K562 (cell line): ENCODE data around the gene SPATA6. TPM values are rescaled to one million over a fixed set of nuclear protein-coding genes. Genes with fewer than 3 reads are reported as not detected.

Experiments used
- ATAC-seq: fragments of 200-7000 bp; cut with Tn5 transposase; 3 replicates; pipeline ENCODE4 v1.9.1; 2020; ENCODE audit warnings: moderate library complexity
- BruUV-seq: library from RNA; stranded (reverse); fragments of 400-500 nt; replicated peaks from 2 replicates; lab custom pipeline; 2021; lab: Mats Ljungman, UMichigan
- CTCF ChIA-PET: fragments of 300-600 bp; formaldehyde crosslinking; extraction: SDS; loops from one replicate; lab custom pipeline; 2021; ENCODE audit warnings: low intra/inter-chr PET ratio; lab: Yijun Ruan, JAX
- POLR2A ChIA-PET: fragments of 300-600, 350-650 bp; sonication (Branson Sonifier 250); formaldehyde crosslinking; extraction: SDS; loops from one replicate; lab custom pipeline; 2021; ENCODE audit warnings: antibody characterized with exemption, inconsistent platforms; lab: Yijun Ruan, JAX
- DNase-seq, 4 experiments: peaks; one replicate each; pipeline versions ENCODE4 v3.0.0 to v3.0.0-alpha.2; 2011 to 2018; ENCODE audit warnings: low spot score in 3 of 4, mixed read lengths in 3 of 4; ENCODE audit errors: extremely low read depth in 1 of 4
- FAIRE-seq: peaks from 2 replicates; lab custom pipeline; 2011; peaks lifted over from hg19 to GRCh38; lab: Jason Lieb, UNC
- H2AFZ ChIP-seq: 2 replicates; pipeline ENCODE4 v1.6.0; 2011; ENCODE audit warnings: low read depth, low read length, control low read depth, inconsistent platforms
- H3K27ac ChIP-seq: fragments of 200-600 bp; 3 replicates; pipeline ENCODE4 v1.8.0; 2011; ENCODE audit warnings: low read depth, mild to moderate bottlenecking, control low read depth, inconsistent platforms, low read length, moderate library complexity, mixed read lengths; ENCODE audit errors: extremely low read depth
- H3K27me3 ChIP-seq, 2 experiments: fragments of 300-600 bp in 1 of 2; 2 replicates in 1 of 2; 3 replicates in 1 of 2; pipeline versions ENCODE4 v1.6.0 to v1.8.0; 2011; ENCODE audit warnings: inconsistent platforms in 2 of 2, low read length in 2 of 2, mild to moderate bottlenecking in 1 of 2, mixed read lengths in 1 of 2, moderate library complexity in 1 of 2; ENCODE audit not compliant: control insufficient read depth in 2 of 2, insufficient read depth in 2 of 2
- H3K36me3 ChIP-seq: fragments of 300-600 bp; 3 replicates; pipeline ENCODE4 v1.8.0; 2011; ENCODE audit warnings: mild to moderate bottlenecking, low read length, inconsistent platforms; ENCODE audit not compliant: control insufficient read depth, insufficient read depth
- H3K4me1 ChIP-seq, 2 experiments: fragments of 200-600 bp in 1 of 2; replicated peaks in 1 of 2; 2 replicates in 1 of 2; 3 replicates in 1 of 2; pipeline versions ENCODE4 v1.5.1 to v1.8.0; 2011; ENCODE audit warnings: inconsistent platforms in 2 of 2, low read length in 2 of 2, mild to moderate bottlenecking in 1 of 2, mixed read lengths in 1 of 2, moderate library complexity in 1 of 2; ENCODE audit not compliant: control insufficient read depth in 2 of 2, insufficient read depth in 2 of 2
- H3K4me2 ChIP-seq: 2 replicates; pipeline ENCODE4 v1.6.1; 2011; ENCODE audit warnings: low read length, control low read depth, inconsistent platforms, mixed read lengths; ENCODE audit not compliant: insufficient read depth
- H3K4me3 ChIP-seq: fragments of 200-600 bp; sonication (generic), shearing (Covaris generic); 2 replicates; pipeline ENCODE4 v1.5.1; 2016; ENCODE audit warnings: control low read depth, inconsistent platforms
- H3K79me2 ChIP-seq: fragments of 200-600 bp; 3 replicates; pipeline ENCODE4 v1.8.0; 2011; ENCODE audit warnings: low read length, inconsistent platforms; ENCODE audit not compliant: control insufficient read depth, insufficient read depth
- H3K9ac ChIP-seq, 2 experiments: 2 replicates each; pipeline versions ENCODE4 v1.6.0 to v1.6.1; 2011; ENCODE audit warnings: low read depth in 2 of 2, low read length in 2 of 2, control low read depth in 1 of 2, inconsistent platforms in 1 of 2, mild to moderate bottlenecking in 1 of 2, mixed read lengths in 1 of 2; ENCODE audit not compliant: insufficient read depth in 1 of 2
- H3K9me1 ChIP-seq: one replicate; pipeline ENCODE4 v1.6.0; 2011; ENCODE audit warnings: inconsistent platforms, mild to moderate bottlenecking, low read length, moderate library complexity; ENCODE audit not compliant: control insufficient read depth, insufficient read depth
- H3K9me3 ChIP-seq: replicated peaks from 2 replicates; pipeline ENCODE4 v1.5.1; 2011; ENCODE audit warnings: low read depth, low read length, inconsistent platforms; ENCODE audit not compliant: control insufficient read depth, insufficient read depth
- H4K20me1 ChIP-seq: replicated peaks from 2 replicates; pipeline ENCODE4 v1.6.1; 2011; ENCODE audit warnings: low read length, inconsistent platforms, mixed read lengths; ENCODE audit not compliant: control insufficient read depth, insufficient read depth
- ATF1 ChIP-seq, 2 experiments: fragments of 450-650 bp in 1 of 2; IDR thresholded peaks; 2 replicates each; pipeline ENCODE4 v1.6.1; 2016; ENCODE audit warnings: missing compliant biosample characterization in 1 of 2, missing genetic modification characterization in 1 of 2
- HSF4 ChIP-seq: fragments of 250-450 bp; sonication (Bioruptor Pico); IDR thresholded peaks from 2 replicates; pipeline ENCODE4 v2.1.2; 2022; ENCODE audit warnings: mild to moderate bottlenecking, moderate library complexity, borderline replicate concordance
- ILF3 ChIP-seq: fragments of 450-650 bp; IDR thresholded peaks from 2 replicates; pipeline ENCODE4 v1.6.1; 2018; ENCODE audit warnings: antibody characterized with exemption, mild to moderate bottlenecking, moderate library complexity, borderline replicate concordance
- KDM5B ChIP-seq: fragments of 200-600 bp; sonication (generic); IDR thresholded peaks from 2 replicates; pipeline ENCODE4 v1.6.1; 2012; ENCODE audit warnings: low read depth, mild to moderate bottlenecking, moderate library complexity, low read length, control low read depth, inconsistent platforms; ENCODE audit not compliant: insufficient replicate concordance
- NEUROD1 ChIP-seq: fragments of 150-350 bp; IDR thresholded peaks from 2 replicates; pipeline ENCODE4 v1.6.1; 2014; ENCODE audit warnings: borderline replicate concordance, low read length, low read depth; ENCODE audit not compliant: partially characterized antibody
- NRF1 ChIP-seq, 2 experiments: fragments of 450-650 bp; IDR thresholded peaks in 1 of 2; conservative IDR thresholded peaks in 1 of 2; 2 replicates each; pipeline ENCODE4 v1.6.1; 2014; ENCODE audit warnings: mild to moderate bottlenecking in 2 of 2
- ZBTB12 ChIP-seq: fragments of 250-450 bp; sonication (Bioruptor Pico); IDR thresholded peaks from 2 replicates; pipeline ENCODE4 v1.4.0; 2020
- ZNF311 ChIP-seq: fragments of 250-450 bp; sonication (Bioruptor Pico); IDR thresholded peaks from 2 replicates; pipeline ENCODE4 v1.4.0; 2020; ENCODE audit warnings: mild to moderate bottlenecking, moderate library complexity
- WGBS: fragments of 100-300 bp; shearing (Covaris generic); methylation state at CpG from one replicate; pipeline ENCODE4 v1.1.6; 2016; ENCODE audit warnings: low coverage, mixed read lengths; ENCODE audit not compliant: insufficient coverage; ENCODE audit errors: missing lambda C conversion rate; 5-methylcytosine and 5-hydroxymethylcytosine counted together
- in situ Hi-C: fragments of 300-500 bp; cut with MboI; formaldehyde crosslinking; loops from 4 replicates; pipeline ENCODE4 v1.15.0; 2018; ENCODE audit warnings: inconsistent platforms, mixed read lengths
- intact Hi-C: fragments of 100-400 bp; cut with micrococcal nuclease; formaldehyde crosslinking; loops from 2 replicates; pipeline ENCODE4 v1.14.2; 2022
- polyA plus RNA-seq, 8 experiments: library from polyadenylated mRNA; depleted of rRNA in 4 of 8; stranded (reverse) in 5 of 8; unstranded in 3 of 8; fragments of >200 nt; fragmentation: Nextera tagmentation in 2 of 8; fragmentation: Illumina TruSeq in 1 of 8; extraction: Ambion mirVana in 2 of 8; extraction: Trizol in 1 of 8; gene quantifications; 2 replicates each; pipeline versions ENCODE4 v1.2.1 to v1.2.3, GENCODE V29; 2011 to 2014; ENCODE audit warnings: inconsistent platforms in 1 of 8, missing spikeins in 1 of 8
- total RNA-seq, 7 experiments: library from RNA; depleted of rRNA in 6 of 7; stranded (reverse); fragments of >200 nt in 6 of 7; fragmentation: Illumina TruSeq in 2 of 7; extraction: Trizol in 2 of 7; gene quantifications; 2 replicates each; pipeline versions ENCODE4 v1.2.1 to v1.2.3, GENCODE V29; 2011 to 2021; ENCODE audit warnings: low replicate concordance in 1 of 7

Gene SPATA6
- total and polyA plus RNA-seq, 9 of the 15 experiments (the other 6 are each of a cell fraction or from before 2014, with no cell fraction given): 0.01 to 0.91 (median 0.18) TPM

- no TSS peak for BruUV-seq
- no peak overlapping the region for H3K9ac ChIP-seq
- no peaks in the 10 kb centered on the region for H4K20me1 ChIP-seq
- intact Hi-C loops: no loop called here
- H3K9me1 ChIP-seq: no peaks in the 10 kb centered on the region
- WGBS: 3% methylated on average over 2 of the region's 2 CpGs
- no peak overlapping the region for H2AFZ ChIP-seq
- H3K27me3 ChIP-seq: no peaks in the 10 kb centered on the region
- TF ChIP-seq NRF1 (conservative IDR thresholded peaks at IDR 0.05 in 1 of 2, IDR thresholded peaks at IDR 0.05 in 1 of 2) (no peak), NEUROD1 (no peak), ZNF311 (CRISPR knock-in tag) (no peak), HSF4 (CRISPR knock-in tag) (no peak), ZBTB12 (no peak)
- H3K27ac ChIP-seq: no peak overlapping the region
- ChIA-PET CTCF (no interaction called here), POLR2A (no interaction called here)
- H3K36me3 ChIP-seq: no peaks in the 10 kb centered on the region
- H3K9me3 ChIP-seq: no peaks in the 10 kb centered on the region; the same call in 1 of the 2 replicates
- no peaks in the 10 kb centered on the region for H3K79me2 ChIP-seq
- in situ Hi-C loops: no loop called here
- no peak overlapping the region for H3K4me2 ChIP-seq
- H3K4me1 ChIP-seq: no peaks in the 10 kb centered on the region
- ATAC-seq: no peak
- no peak overlapping the region for H3K4me3 ChIP-seq
- no peak for FAIRE-seq
- DNase-seq: no peak
Observed at GRCh38 chr1:48391926-48392325, 80.1 kb downstream of the SPATA6 start.

DNA sequence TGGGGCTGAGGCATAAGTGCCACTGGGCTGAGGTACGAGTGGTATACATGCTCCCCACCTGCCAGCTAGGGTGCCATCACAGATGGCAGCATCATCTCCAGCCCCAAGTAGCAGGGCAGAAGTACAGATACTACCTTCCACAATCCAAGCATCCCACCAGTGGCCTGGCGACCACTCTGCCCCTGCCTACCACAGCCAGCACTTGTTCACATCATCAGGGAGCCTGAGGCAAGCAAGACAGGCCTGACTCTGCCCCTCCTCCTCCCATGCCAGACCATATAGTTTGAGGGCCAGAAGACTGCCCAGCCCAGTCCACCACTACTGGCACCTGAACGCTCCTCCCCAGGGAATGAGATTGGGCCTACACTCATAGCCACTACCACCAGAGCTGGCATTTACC lies 84.6 kb downstream of the SPATA6 start:
- no peaks in the 10 kb centered on the region; the same call in 1 of the 2 replicates for H3K9me3 ChIP-seq
- intact Hi-C loops: no loop called here
- TF ChIP-seq ILF3 (no peak), ATF1 (CRISPR knock-in tag; IDR thresholded peaks at IDR 0.05) (no peak), ATF1 (tag; IDR thresholded peaks at IDR 0.05) (no peak), KDM5B (no peak)
- TF ChIP-seq, all 486 proteins: peak for 0
- FAIRE-seq: no peak
- WGBS: 3% methylated on average over 3 of the region's 3 CpGs
- H3K9ac ChIP-seq: no peak overlapping the region
- no TSS peak for BruUV-seq
- no peaks in the 10 kb centered on the region for H3K4me1 ChIP-seq
- H3K27ac ChIP-seq: no peak overlapping the region
- H3K27me3 ChIP-seq: no peaks in the 10 kb centered on the region
- DNase-seq: no peak
- no peaks in the 10 kb centered on the region for H3K36me3 ChIP-seq
- no peak overlapping the region for H3K4me2 ChIP-seq
- H3K4me3 ChIP-seq: no peak overlapping the region
- H2AFZ ChIP-seq: no peak overlapping the region
- H3K9me1 ChIP-seq: no peaks in the 10 kb centered on the region
- POLR2A ChIA-PET: no interaction called here
- H4K20me1 ChIP-seq: no peaks in the 10 kb centered on the region
- in situ Hi-C loops: no loop called here
- no peaks in the 10 kb centered on the region for H3K79me2 ChIP-seq
- CTCF ChIA-PET: no interaction called here
- no peak for ATAC-seq
